Activated CD4-positive, alpha-beta T cell treated with anti-CD3 and anti-CD28 coated beads, Interleukin-2, amount 10 ng/mL, durations not matched to agents 7 days and 5 days (primary cell): ENCODE measurements around the gene HCFC1. TPM values are rescaled to one million over a fixed set of nuclear protein-coding genes. Genes with fewer than 3 reads are reported as not detected.

ENCODE experiments used
- CTCF ChIA-PET: fragments of 350-600 bp; sonication (Branson Sonifier 250); formaldehyde crosslinking; loops from one replicate; lab custom pipeline; 2021; ENCODE audit warnings: antibody characterized with exemption; lab: Charles Lee
- POLR2A ChIA-PET: fragments of 350-600 bp; sonication (Branson Sonifier 250); formaldehyde crosslinking; loops from one replicate; lab custom pipeline; 2021; ENCODE audit warnings: antibody characterized with exemption; lab: Charles Lee
- DNase-seq: peaks from one replicate; pipeline ENCODE4 v3.0.0-alpha.2; 2020
- H3K27ac Mint-ChIP-seq: one replicate; pipeline ENCODE4 v1.8.0; 2021; ENCODE audit warnings: mild to moderate bottlenecking, moderate library complexity, mixed read lengths
- H3K27me3 Mint-ChIP-seq: one replicate; pipeline ENCODE4 v1.8.0; 2021; ENCODE audit warnings: mixed read lengths
- H3K36me3 Mint-ChIP-seq: one replicate; pipeline ENCODE4 v1.8.0; 2021; ENCODE audit warnings: low read depth, mixed read lengths
- H3K4me1 Mint-ChIP-seq: one replicate; pipeline ENCODE4 v1.8.0; 2021; ENCODE audit warnings: mixed read lengths
- H3K4me3 Mint-ChIP-seq: one replicate; pipeline ENCODE4 v1.8.0; 2021; ENCODE audit warnings: mild to moderate bottlenecking, moderate library complexity, mixed read lengths
- H3K9me3 Mint-ChIP-seq: one replicate; pipeline ENCODE4 v1.8.0; 2021; ENCODE audit warnings: mixed read lengths
- total RNA-seq, 2 experiments: library from RNA; stranded (reverse); gene quantifications; one replicate each; pipeline ENCODE4 v1.2.3, GENCODE V29; 2021

Gene HCFC1
- total RNA-seq, 2 experiments from 2014 or later, result 116 to 121 TPM

- H3K4me3 Mint-ChIP-seq, result no peak overlapping the region
- no peaks in the 10 kb centered on the region for H3K9me3 Mint-ChIP-seq
- POLR2A ChIA-PET, result no interaction called here
- CTCF ChIA-PET, result interaction anchor here (16.0 kb wide), 1 partner anchor 28 kb away, joined by 205 read pairs; the partner anchor contains the start of gene RENBP
- no peaks in the 10 kb centered on the region for H3K27me3 Mint-ChIP-seq
- H3K4me1 Mint-ChIP-seq, result peaks cover 18% of the 10 kb centered on the region
- peaks cover 47% of the 10 kb centered on the region for H3K36me3 Mint-ChIP-seq
- DNase-seq, result no peak
- no peak overlapping the region for H3K27ac Mint-ChIP-seq
Observed at GRCh38 chrX:153920546-153920945, 51.1 kb downstream of the HCFC1 start.

GRCh38 chrX:153919281-153919680, 52.3 kb downstream of the HCFC1 start:
- no peak for DNase-seq
- Mint-ChIP-seq H3K9me3 (no peaks in the 10 kb centered on the region), H3K4me1 (peaks cover 18% of the 10 kb centered on the region), H3K27ac (no peak overlapping the region), H3K4me3 (no peak overlapping the region), H3K27me3 (no peaks in the 10 kb centered on the region), H3K36me3 (peaks cover 38% of the 10 kb centered on the region)
- CTCF ChIA-PET, result interaction anchor here (0.6 to 1.1 kb wide), 2 partner anchors 28 to 52 kb away, joined by 3 to 10 read pairs; no protein-coding TSS in a partner anchor
- POLR2A ChIA-PET, result no interaction called here

- H3K4me1 Mint-ChIP-seq, result peaks cover 13% of the 10 kb centered on the region
- CTCF ChIA-PET, result interaction anchor here (0.7 to 1.2 kb wide), 2 partner anchors 9 to 13 kb away, joined by 3 to 4 read pairs; partner anchors contain the start of gene AVPR2
- POLR2A ChIA-PET, result no interaction called here
- no peak overlapping the region for H3K4me3 Mint-ChIP-seq
- no peaks in the 10 kb centered on the region for H3K9me3 Mint-ChIP-seq
- DNase-seq, result no peak
- no peak overlapping the region for H3K27ac Mint-ChIP-seq
- peaks cover 31% of the 10 kb centered on the region for H3K36me3 Mint-ChIP-seq
- no peaks in the 10 kb centered on the region for H3K27me3 Mint-ChIP-seq
Observed at GRCh38 chrX:153917869-153918268, 53.7 kb downstream of the HCFC1 start.

GRCh38 chrX:153913701-153914100, 57.9 kb downstream of the HCFC1 start:
- Mint-ChIP-seq H3K27ac (no peak overlapping the region), H3K4me3 (no peak overlapping the region), H3K27me3 (no peaks in the 10 kb centered on the region), H3K9me3 (no peaks in the 10 kb centered on the region), H3K4me1 (peaks cover 6% of the 10 kb centered on the region), H3K36me3 (peaks cover 23% of the 10 kb centered on the region)
- ChIA-PET CTCF (interaction anchor here (5.4 kb wide), 1 partner anchor 10 kb away, joined by 44 read pairs; the partner anchor contains the start of gene ARHGAP4), POLR2A (no interaction called here)
- no peak for DNase-seq

- CTCF ChIA-PET, result interaction anchor here (5.4 kb wide), 1 partner anchor 11 kb away, joined by 44 read pairs; the partner anchor contains the start of gene ARHGAP4
- Mint-ChIP-seq H3K27ac (no peak overlapping the region), H3K36me3 (peaks cover 21% of the 10 kb centered on the region)
Observed at GRCh38 chrX:153913211-153913610, 58.4 kb downstream of the HCFC1 start.

GRCh38 chrX:153911798-153912197, 59.8 kb downstream of the HCFC1 start:
- ChIA-PET POLR2A (no interaction called here), CTCF (interaction anchor here (0.8 to 5.4 kb wide), 5 partner anchors 11 to 57 kb away, joined by 3 to 44 read pairs (median 4); partner anchors contain the start of gene ARHGAP4)
- Mint-ChIP-seq H3K4me3 (no peak overlapping the region), H3K36me3 (peaks cover 18% of the 10 kb centered on the region), H3K27me3 (no peaks in the 10 kb centered on the region), H3K27ac (peak overlapping the region; percentile 54), H3K9me3 (no peaks in the 10 kb centered on the region), H3K4me1 (peaks cover 6% of the 10 kb centered on the region)
- DNase-seq, result no peak

More at GRCh38 chrX:153913211-153913610, 58.4 kb downstream of the HCFC1 start:
- H3K9me3 Mint-ChIP-seq, result no peaks in the 10 kb centered on the region
- H3K27me3 Mint-ChIP-seq, result no peaks in the 10 kb centered on the region
- POLR2A ChIA-PET, result no interaction called here
- H3K4me1 Mint-ChIP-seq, result peaks cover 6% of the 10 kb centered on the region
- no peak overlapping the region for H3K4me3 Mint-ChIP-seq
- no peak for DNase-seq

GRCh38 chrX:153910446-153910845, 61.2 kb downstream of the HCFC1 start:
- Mint-ChIP-seq H3K4me1 (peaks cover 6% of the 10 kb centered on the region), H3K27me3 (no peaks in the 10 kb centered on the region), H3K4me3 (no peak overlapping the region), H3K36me3 (peaks cover 11% of the 10 kb centered on the region), H3K9me3 (no peaks in the 10 kb centered on the region), H3K27ac (no peak overlapping the region)
- POLR2A ChIA-PET, result no interaction called here
- DNase-seq, result no peak
- CTCF ChIA-PET, result interaction anchor here (0.6 to 5.4 kb wide), 5 partner anchors 13 to 136 kb away, joined by 3 to 44 read pairs (median 3); partner anchors contain the start of genes ARHGAP4 and RENBP

- Mint-ChIP-seq H3K27me3 (no peaks in the 10 kb centered on the region), H3K27ac (no peak overlapping the region), H3K9me3 (no peaks in the 10 kb centered on the region), H3K36me3 (peaks cover 11% of the 10 kb centered on the region), H3K4me1 (peaks cover 7% of the 10 kb centered on the region), H3K4me3 (no peak overlapping the region)
- CTCF ChIA-PET, result interaction anchor here (1.0 to 5.4 kb wide), 3 partner anchors 14 to 38 kb away, joined by 3 to 44 read pairs (median 11); partner anchors contain the start of genes ARHGAP4 and RENBP
- DNase-seq, result no peak
- POLR2A ChIA-PET, result no interaction called here
Observed at GRCh38 chrX:153909980-153910360, 61.6 kb downstream of the HCFC1 start.

- POLR2A ChIA-PET, result no interaction called here
- Mint-ChIP-seq H3K9me3 (no peaks in the 10 kb centered on the region), H3K4me3 (no peak overlapping the region), H3K4me1 (peaks cover 9% of the 10 kb centered on the region), H3K36me3 (peaks cover 9% of the 10 kb centered on the region), H3K27me3 (no peaks in the 10 kb centered on the region), H3K27ac (no peak overlapping the region)
- DNase-seq, result no peak
- CTCF ChIA-PET, result interaction anchor here (0.7 to 5.4 kb wide), 2 partner anchors 15 to 214 kb away, joined by 3 to 44 read pairs; partner anchors contain the start of gene ARHGAP4
Observed at GRCh38 chrX:153909024-153909979, 62.3 kb downstream of the HCFC1 start.

- POLR2A ChIA-PET, result no interaction called here
- peaks cover 5% of the 10 kb centered on the region for H3K36me3 Mint-ChIP-seq
- H3K9me3 Mint-ChIP-seq, result no peaks in the 10 kb centered on the region
- CTCF ChIA-PET, result interaction anchor here (3.1 to 5.4 kb wide), 2 partner anchors 16 to 17 kb away, joined by 14 to 44 read pairs; partner anchors contain the start of gene ARHGAP4
- no peak overlapping the region for H3K4me3 Mint-ChIP-seq
- H3K27ac Mint-ChIP-seq, result no peak overlapping the region
- no peaks in the 10 kb centered on the region for H3K27me3 Mint-ChIP-seq
- peaks cover 15% of the 10 kb centered on the region for H3K4me1 Mint-ChIP-seq
- no peak for DNase-seq
Observed at GRCh38 chrX:153908219-153908860, 63.3 kb downstream of the HCFC1 start.

- DNase-seq, result no peak
- Mint-ChIP-seq H3K9me3 (no peaks in the 10 kb centered on the region), H3K4me3 (no peak overlapping the region), H3K36me3 (peaks cover 5% of the 10 kb centered on the region), H3K27me3 (no peaks in the 10 kb centered on the region), H3K27ac (no peak overlapping the region), H3K4me1 (peaks cover 19% of the 10 kb centered on the region)
- CTCF ChIA-PET, result interaction anchor here (1.0 to 3.1 kb wide), 4 partner anchors 18 to 284 kb away, joined by 3 to 14 read pairs (median 3); partner anchors contain the start of gene ARHGAP4
- POLR2A ChIA-PET, result no interaction called here
Observed at GRCh38 chrX:153907456-153907855, 64.2 kb downstream of the HCFC1 start.
